ENCODE data around the gene C6orf163.
"Not testable (repeated sequence)": the region's sequence is repeated elsewhere in the genome, so short reads cannot be mapped to it uniquely, and the experiment has no call there.

The C6orf163 gene

GRCh38 chr6:87344731-87345130 is at the start of gene C6orf163:
Gene C6orf163 (plus strand): TSS chr6:87344813. CDS start chr6:87345100, 287 bp downstream.
- DNase-seq: no peak

GRCh38 chr6:87297119-87297518 is 47.5 kb upstream of the C6orf163 start:
- DNase-seq: no peak

GRCh38 chr6:87301277-87301676 is 43.3 kb upstream of the C6orf163 start:
- DNase-seq: not testable (repeated sequence)

GRCh38 chr6:87308970-87309369 is 35.6 kb upstream of the C6orf163 start:
- no peak for DNase-seq

GRCh38 chr6:87312860-87313259 is 31.8 kb upstream of the C6orf163 start:
- DNase-seq: no peak

- no peak for DNase-seq
These were observed 29.5 kb upstream of the C6orf163 start for GRCh38 chr6:87315071-87315470.

- no peak for DNase-seq
These were observed 25.2 kb upstream of the C6orf163 start for GRCh38 chr6:87319271-87319987.

GRCh38 chr6:87322304-87323212 is 22.1 kb upstream of the C6orf163 start, which contains the start of gene SMIM8:
Gene SMIM8 (plus strand): TSS chr6:87322588. CDS start chr6:87337032, 14,444 bp downstream.
- DNase-seq: peak; percentile 80

- DNase-seq: not testable (repeated sequence)
These were observed 20.7 kb upstream of the C6orf163 start for GRCh38 chr6:87323880-87324279.

- DNase-seq: no peak
These were observed 13.7 kb upstream of the C6orf163 start for GRCh38 chr6:87330961-87331360.

- no peak for DNase-seq
These were observed 11.6 kb upstream of the C6orf163 start for GRCh38 chr6:87333033-87333432.

GRCh38 chr6:87333591-87334181 is 10.9 kb upstream of the C6orf163 start:
- DNase-seq: no peak

GRCh38 chr6:87334683-87335082 is 9.9 kb upstream of the C6orf163 start:
- DNase-seq: no peak

- no peak for DNase-seq
These were observed 8.2 kb upstream of the C6orf163 start for GRCh38 chr6:87336367-87336766.

- DNase-seq: no peak
These were observed 4.4 kb upstream of the C6orf163 start for GRCh38 chr6:87340230-87340629.

GRCh38 chr6:87341158-87341557 is 3.5 kb upstream of the C6orf163 start:
- DNase-seq: no peak

GRCh38 chr6:87341899-87342298 is 2.7 kb upstream of the C6orf163 start:
- no peak for DNase-seq

- no peak for DNase-seq
These were observed 1.8 kb upstream of the C6orf163 start for GRCh38 chr6:87342829-87343228.

- no peak for DNase-seq
These were observed 2.1 kb downstream of the C6orf163 start for GRCh38 chr6:87346700-87347099.

- no peak for DNase-seq
These were observed 5.3 kb downstream of the C6orf163 start for GRCh38 chr6:87349896-87350295.

- DNase-seq: no peak
These were observed 5.9 kb downstream of the C6orf163 start for GRCh38 chr6:87350516-87350915.

GRCh38 chr6:87351583-87351982 is 7.0 kb downstream of the C6orf163 start:
- DNase-seq: no peak

GRCh38 chr6:87356181-87356580 is 11.6 kb downstream of the C6orf163 start:
- DNase-seq: no peak
